ENCODE measurements around the gene PITPNC1. TPM values are rescaled to one million over a fixed set of nuclear protein-coding genes. Genes with fewer than 3 reads are reported as not detected.
"Not testable (repeated sequence)": the region's sequence is repeated elsewhere in the genome, so short reads cannot be mapped to it uniquely, and the experiment has no call there.

PITPNC1 gene
- total RNA-seq, 1 experiment from 2014 or later, result 10.4 TPM

DNA sequence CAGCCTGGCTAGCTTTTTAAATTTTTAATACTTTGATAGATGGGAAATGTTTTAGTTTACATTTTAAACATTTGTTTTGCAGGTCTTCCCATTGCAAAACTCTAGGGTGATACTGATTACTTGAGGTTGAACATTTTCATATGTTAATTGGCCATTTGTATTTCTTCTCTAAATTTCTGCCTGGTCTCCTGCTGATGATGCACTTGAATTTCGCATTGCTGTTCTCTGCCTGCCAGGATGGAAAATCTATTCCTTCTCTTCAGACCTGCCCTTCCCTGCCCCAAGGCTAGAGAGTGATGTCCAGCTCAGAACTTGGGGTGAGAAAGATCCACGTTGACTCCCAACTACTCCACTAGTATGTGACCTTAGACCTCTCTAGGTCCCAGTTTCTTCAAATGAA lies 134.7 kb downstream of the PITPNC1 start:
- DNase-seq (ENCODE audit: low read depth), result no peak

DNA sequence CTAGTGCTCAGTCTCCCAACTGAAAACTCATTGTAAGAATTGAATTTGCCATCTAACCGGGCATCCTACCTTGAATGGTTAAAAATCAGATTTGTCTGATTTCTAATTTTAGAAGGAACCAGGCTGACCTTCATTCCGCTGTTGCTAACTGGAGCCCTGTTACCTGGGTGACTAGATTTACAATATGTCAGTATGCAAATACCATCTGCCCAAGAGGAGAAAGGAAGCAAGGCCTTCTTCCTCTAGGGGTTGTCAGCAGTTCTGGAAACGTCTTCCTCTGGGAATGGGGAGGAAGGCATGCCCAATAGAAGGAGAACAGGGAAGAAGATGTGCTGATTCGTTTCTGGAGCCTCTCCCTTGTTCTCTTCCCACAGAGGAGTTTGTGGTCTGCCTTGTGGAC lies 137.9 kb downstream of the PITPNC1 start:
- DNase-seq (ENCODE audit: low read depth), result no peak

DNA sequence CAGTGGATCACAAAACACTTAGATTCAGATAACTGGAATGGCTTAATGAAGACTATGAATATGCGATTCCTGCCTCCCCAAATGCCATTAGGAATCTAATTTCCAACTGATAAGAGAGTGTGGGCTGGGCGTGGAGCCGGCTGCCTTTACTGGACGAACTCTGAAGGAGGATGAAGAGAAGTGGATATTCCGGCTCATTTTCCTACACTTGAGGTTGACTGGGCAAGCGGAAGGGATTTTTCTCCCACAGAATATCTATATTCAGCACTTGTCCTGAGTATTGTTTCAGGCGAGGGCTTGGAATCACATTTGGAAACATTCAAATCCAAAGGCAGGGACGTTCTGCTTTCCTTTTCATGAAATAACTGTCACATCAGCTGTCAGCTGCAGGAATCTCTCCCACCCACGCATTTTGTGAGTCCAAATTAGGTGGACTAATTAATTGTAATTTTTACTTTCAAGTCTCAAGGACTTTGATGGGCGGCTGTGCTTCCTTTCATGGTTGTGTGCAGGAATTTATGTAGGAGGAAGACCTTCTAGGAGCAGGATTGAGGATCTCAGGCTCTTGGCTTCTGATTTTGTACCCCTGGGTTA lies 138.5 kb downstream of the PITPNC1 start:
- no peak for DNase-seq (ENCODE audit: low read depth)

GRCh38 chr17:67516571-67516970 lies 139.5 kb downstream of the PITPNC1 start:
- not testable (repeated sequence) for DNase-seq (ENCODE audit: low read depth)

DNA sequence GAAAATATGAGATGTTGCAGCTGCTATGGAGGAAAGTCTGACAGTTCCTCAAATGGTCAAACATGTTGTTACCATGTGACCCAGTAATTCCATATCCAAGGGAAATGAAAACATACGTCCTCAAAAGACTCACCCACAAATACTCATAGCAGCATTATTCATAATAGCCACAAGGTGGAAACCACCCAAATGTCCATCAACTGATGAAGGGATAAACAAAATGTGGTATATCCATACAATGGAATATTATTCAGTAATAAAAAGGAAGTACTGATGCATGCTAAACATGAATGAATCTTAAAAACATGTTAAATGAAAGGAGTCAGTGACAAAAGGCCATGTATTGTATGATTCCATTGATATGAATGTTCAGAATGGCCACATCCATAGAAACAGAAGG lies 140.2 kb downstream of the PITPNC1 start:
- DNase-seq (ENCODE audit: low read depth), result no peak

DNA sequence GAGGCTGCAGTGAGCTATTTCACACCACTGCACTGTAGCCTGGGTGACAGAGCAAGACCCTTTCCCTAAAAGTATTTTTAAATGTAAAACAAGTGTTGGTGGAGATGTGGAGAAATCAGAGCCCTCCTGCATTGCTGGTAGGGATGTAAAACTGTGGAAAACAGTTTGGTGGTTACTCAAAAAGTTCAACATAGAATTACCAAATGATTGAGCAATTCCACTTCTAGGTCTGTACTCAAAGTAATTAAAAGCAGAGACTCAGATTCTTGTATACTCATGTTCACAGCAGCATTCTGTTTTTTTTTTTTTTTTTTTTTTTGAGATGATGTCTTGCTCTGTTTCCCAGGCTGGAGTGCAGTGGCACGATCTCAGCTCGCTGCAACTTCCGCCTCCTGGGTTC lies 141.8 kb downstream of the PITPNC1 start:
- DNase-seq (ENCODE audit: low read depth), result no peak

GRCh38 chr17:67519801-67520251 lies 142.7 kb downstream of the PITPNC1 start:
- no peak for DNase-seq (ENCODE audit: low read depth)

- peak; percentile 33 for DNase-seq (ENCODE audit: low read depth)
These were observed 143.3 kb downstream of the PITPNC1 start for GRCh38 chr17:67520252-67520906.

GRCh38 chr17:67520916-67521774 lies 144.1 kb downstream of the PITPNC1 start:
- no peak for DNase-seq (ENCODE audit: low read depth)

- no peak for DNase-seq (ENCODE audit: low read depth)
These were observed 144.6 kb downstream of the PITPNC1 start for GRCh38 chr17:67521775-67522069.

DNA sequence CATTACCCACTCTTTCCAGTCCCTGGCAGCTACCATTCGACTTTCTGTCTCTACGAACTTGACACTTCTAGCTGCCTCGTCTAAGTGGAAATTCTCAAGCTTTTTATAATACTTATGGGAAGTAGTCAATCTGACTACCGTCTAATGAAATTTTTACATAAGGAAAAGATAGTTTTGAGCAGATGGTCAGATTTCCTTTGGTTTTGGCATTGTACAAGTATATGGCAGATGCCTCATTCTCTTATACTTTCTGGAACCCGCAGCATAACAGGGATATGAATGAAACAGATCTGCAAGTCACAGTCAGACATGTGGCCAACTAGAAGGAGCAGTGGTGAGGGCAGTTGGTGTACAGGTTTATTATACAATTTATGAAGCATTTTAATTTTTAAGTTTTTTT lies 146.0 kb downstream of the PITPNC1 start:
- DNase-seq (ENCODE audit: low read depth), result no peak

DNA sequence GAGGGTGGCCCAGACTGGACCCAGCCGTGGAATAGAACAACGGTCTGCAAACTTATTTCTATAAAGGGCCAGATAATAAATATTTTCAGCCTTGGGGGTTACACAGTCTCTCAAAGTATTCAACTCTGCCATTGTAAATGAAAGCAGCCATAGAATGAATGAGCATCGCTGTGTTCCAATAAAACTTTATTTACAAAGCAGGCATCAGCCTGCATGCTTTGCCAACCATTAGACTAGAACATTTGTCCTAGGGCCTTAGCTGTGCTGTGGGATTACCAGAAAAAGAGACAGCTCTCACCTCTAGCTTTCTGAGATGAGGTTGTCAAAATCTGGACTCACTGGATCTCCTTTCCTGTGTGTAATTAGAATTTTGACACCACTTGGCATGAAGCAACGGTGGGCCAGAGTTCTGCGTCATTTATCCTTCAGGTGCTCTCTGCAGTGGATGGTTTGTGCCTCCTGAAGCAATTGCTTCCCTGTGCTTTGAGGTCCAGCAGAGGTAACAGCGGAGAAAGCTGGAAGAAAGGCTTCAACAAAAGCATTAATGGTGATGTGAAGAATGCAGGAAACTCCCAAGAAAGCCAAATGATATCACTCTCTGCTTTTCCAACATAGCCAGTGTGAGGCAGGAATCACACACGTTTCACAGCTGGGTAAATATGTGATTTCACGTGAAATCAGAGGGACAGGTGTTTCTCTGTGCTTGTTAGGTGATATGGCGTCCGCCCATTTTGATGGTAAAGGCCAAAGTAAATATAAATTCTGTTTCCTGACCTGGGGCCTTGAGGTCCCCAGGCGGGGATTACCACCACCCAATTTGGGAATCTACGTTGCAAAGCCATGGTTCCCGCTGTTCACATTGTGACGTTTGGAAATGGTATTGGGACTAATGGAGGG lies 148.4 kb downstream of the PITPNC1 start:
- no peak for DNase-seq (ENCODE audit: low read depth)

DNA sequence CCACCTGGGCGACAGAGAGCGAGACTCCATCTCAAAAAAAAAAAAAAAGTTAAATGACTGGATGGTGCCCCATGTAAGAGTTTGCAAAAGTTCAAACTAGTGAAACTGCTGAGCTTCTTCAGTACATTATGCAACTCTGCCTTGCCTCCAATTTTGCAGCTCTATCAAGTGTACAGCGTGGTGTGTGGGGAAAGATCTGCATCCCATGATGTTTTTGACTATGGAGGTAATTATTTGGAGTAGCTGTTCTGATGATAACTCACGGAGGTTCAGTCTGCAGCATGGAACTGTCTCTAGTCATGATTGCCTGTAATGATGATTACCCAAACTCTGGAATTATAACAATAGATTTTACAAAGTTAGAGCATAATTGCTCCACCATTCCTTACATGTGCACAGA lies 149.6 kb downstream of the PITPNC1 start:
- no peak for DNase-seq (ENCODE audit: low read depth)

GRCh38 chr17:67528751-67529436 lies 151.8 kb downstream of the PITPNC1 start:
- DNase-seq (ENCODE audit: low read depth), result peak; percentile 90

GRCh38 chr17:67531291-67531690 lies 154.2 kb downstream of the PITPNC1 start:
- no peak for DNase-seq (ENCODE audit: low read depth)

- no peak for DNase-seq (ENCODE audit: low read depth)
These were observed 155.3 kb downstream of the PITPNC1 start for GRCh38 chr17:67532326-67532871.

GRCh38 chr17:67534941-67535340 lies 157.9 kb downstream of the PITPNC1 start:
- peak; percentile 57 for DNase-seq (ENCODE audit: low read depth)

- DNase-seq (ENCODE audit: low read depth), result no peak
These were observed 165.4 kb downstream of the PITPNC1 start for GRCh38 chr17:67542219-67543114.

DNA sequence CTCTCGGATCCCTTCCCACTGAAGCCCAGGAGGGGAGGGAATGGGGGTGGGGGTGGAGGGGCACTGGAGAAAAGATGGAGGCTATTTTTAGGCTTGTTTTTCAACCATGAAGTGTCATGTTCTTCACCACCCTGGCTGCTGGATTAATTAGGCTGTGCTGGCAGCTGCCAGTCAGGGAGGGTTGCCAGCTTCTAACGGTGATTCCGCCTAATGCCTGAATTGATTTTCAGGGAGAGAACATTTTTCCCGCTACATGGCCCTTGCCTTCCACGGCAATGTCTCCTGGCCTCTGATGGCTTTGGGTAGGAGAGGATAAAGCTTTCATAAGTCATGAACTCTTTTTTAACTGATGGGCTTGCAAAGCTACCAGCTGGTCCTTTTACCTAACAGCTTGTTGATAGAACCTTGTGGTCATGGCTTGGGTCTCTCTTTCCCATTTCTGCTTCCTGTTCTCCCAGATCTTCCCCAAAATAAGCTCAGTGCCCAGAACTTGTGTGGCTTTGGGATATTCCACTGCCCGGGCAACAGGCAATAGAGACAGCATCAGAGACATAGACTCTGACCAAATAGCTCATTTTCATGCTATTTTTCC lies 167.4 kb downstream of the PITPNC1 start:
- DNase-seq (ENCODE audit: low read depth), result no peak
